H1 (cell line): ENCODE data around the gene LTF. TPM values are rescaled to one million over a fixed set of nuclear protein-coding genes. Genes with fewer than 3 reads are reported as not detected.

ENCODE experiments used
- EGR1 ChIP-seq: IDR thresholded peaks from 2 replicates; pipeline ENCODE4 v1.6.1; 2011; ENCODE audit warnings: low read depth, low read length, borderline replicate concordance
- GTF2F1 ChIP-seq: IDR thresholded peaks from 2 replicates; pipeline ENCODE4 v1.6.1; 2012; ENCODE audit warnings: low read depth, low read length, improper control_type of control experiment, borderline replicate concordance
- KDM1A ChIP-seq: fragments of 200-600, 300-600 bp; sonication (generic); IDR thresholded peaks from 2 replicates; pipeline ENCODE4 v1.7.1; 2016; ENCODE audit warnings: mild to moderate bottlenecking, low read length, borderline replicate concordance
- MAFK ChIP-seq: IDR thresholded peaks from 2 replicates; pipeline ENCODE4 v1.6.1; 2012; ENCODE audit warnings: low read depth, mild to moderate bottlenecking, improper control_type of control experiment, low read length
- PHF8 ChIP-seq: fragments of 200-600 bp; sonication (generic); conservative IDR thresholded peaks from 2 replicates; pipeline ENCODE4 v1.7.1; 2012; ENCODE audit warnings: low read depth, mild to moderate bottlenecking, inconsistent platforms, low read length, moderate library complexity
- SIRT6 ChIP-seq: IDR thresholded peaks from one replicate; pipeline ENCODE4 v1.7.1; 2012; ENCODE audit warnings: low read length, inconsistent platforms
- polyA plus RNA-seq, 7 experiments: library from polyadenylated mRNA; depleted of rRNA in 3 of 7; stranded (reverse) in 5 of 7; unstranded in 2 of 7; fragments of >200 nt in 5 of 7; fragments of 200-250 nt in 2 of 7; gene quantifications; 1 replicate in 5 of 7; 2 replicates in 1 of 7; 4 replicates in 1 of 7; pipeline versions ENCODE4 v1.2.1 to v1.2.3, GENCODE V29; 2011 to 2013; ENCODE audit warnings: missing spikeins in 2 of 7, mixed read lengths in 2 of 7
- total RNA-seq: library from RNA; stranded (reverse); fragmentation: NEBNext Ultra II Directional; extraction: Animal tissue kit (Norgen Biotek cat#: 25700); gene quantifications from 2 replicates; pipeline ENCODE4 v1.2.1, GENCODE V29; 2021

The LTF gene
- total and polyA plus RNA-seq, 2 of the 8 experiments (the other 6 are each of a cell fraction or from before 2014, with no cell fraction given), result 0.23 to 0.99 TPM

GRCh38 chr3:46485779-46486175, 21.1 kb upstream of the LTF start (continued):
- TF ChIP-seq MAFK (no peak), PHF8 (no peak), KDM1A (no peak), GTF2F1 (no peak), EGR1 (no peak), SIRT6 (no peak)
